Measurements from ENCODE around the gene CYP39A1.

The CYP39A1 gene

GRCh38 chr6:46610862-46611553 is 41.6 kb downstream of the CYP39A1 start:
- no peak overlapping the region for H3K27ac ChIP-seq (ENCODE audit: low read depth, low read length)

GRCh38 chr6:46606338-46606737 is 46.3 kb downstream of the CYP39A1 start:
- Histone ChIP-seq H3K9ac (ENCODE audit: low read length) (no peak overlapping the region), H3K4me1 (ENCODE audit: control insufficient read depth, insufficient read depth, low read length) (no peaks in the 10 kb centered on the region), H3K4me3 (ENCODE audit: low read length) (no peak overlapping the region), H3K27me3 (ENCODE audit: control insufficient read depth, insufficient read depth, low read length) (no peaks in the 10 kb centered on the region), H3K27ac (ENCODE audit: low read depth, low read length) (no peak overlapping the region), H3K36me3 (ENCODE audit: control insufficient read depth, insufficient read depth, low read length) (no peaks in the 10 kb centered on the region)

More at GRCh38 chr6:46610862-46611553, 41.6 kb downstream of the CYP39A1 start:
- Histone ChIP-seq H3K4me3 (ENCODE audit: low read length) (no peak overlapping the region), H3K4me1 (ENCODE audit: control insufficient read depth, insufficient read depth, low read length) (no peaks in the 10 kb centered on the region), H3K9ac (ENCODE audit: low read length) (no peak overlapping the region), H3K36me3 (ENCODE audit: control insufficient read depth, insufficient read depth, low read length) (no peaks in the 10 kb centered on the region), H3K27me3 (ENCODE audit: control insufficient read depth, insufficient read depth, low read length) (no peaks in the 10 kb centered on the region)

GRCh38 chr6:46605091-46605797 is 47.4 kb downstream of the CYP39A1 start:
- no peak overlapping the region for H3K4me3 ChIP-seq (ENCODE audit: low read length)
- H3K4me1 ChIP-seq (ENCODE audit: control insufficient read depth, insufficient read depth, low read length) = no peaks in the 10 kb centered on the region
- H3K9ac ChIP-seq (ENCODE audit: low read length) = no peak overlapping the region
- H3K27ac ChIP-seq (ENCODE audit: low read depth, low read length) = no peak overlapping the region
- H3K27me3 ChIP-seq (ENCODE audit: control insufficient read depth, insufficient read depth, low read length) = no peaks in the 10 kb centered on the region
- no peaks in the 10 kb centered on the region for H3K36me3 ChIP-seq (ENCODE audit: control insufficient read depth, insufficient read depth, low read length)

- no peak overlapping the region for H3K27ac ChIP-seq (ENCODE audit: low read depth, low read length)
- no peak overlapping the region for H3K9ac ChIP-seq (ENCODE audit: low read length)
- H3K36me3 ChIP-seq (ENCODE audit: control insufficient read depth, insufficient read depth, low read length) = no peaks in the 10 kb centered on the region
- no peaks in the 10 kb centered on the region for H3K4me1 ChIP-seq (ENCODE audit: control insufficient read depth, insufficient read depth, low read length)
- no peak overlapping the region for H3K4me3 ChIP-seq (ENCODE audit: low read length)
- no peaks in the 10 kb centered on the region for H3K27me3 ChIP-seq (ENCODE audit: control insufficient read depth, insufficient read depth, low read length)
These were observed 54.4 kb downstream of the CYP39A1 start for GRCh38 chr6:46598215-46598614.

- Histone ChIP-seq H3K36me3 (ENCODE audit: control insufficient read depth, insufficient read depth, low read length) (no peaks in the 10 kb centered on the region), H3K27ac (ENCODE audit: low read depth, low read length) (no peak overlapping the region), H3K4me1 (ENCODE audit: control insufficient read depth, insufficient read depth, low read length) (no peaks in the 10 kb centered on the region), H3K27me3 (ENCODE audit: control insufficient read depth, insufficient read depth, low read length) (no peaks in the 10 kb centered on the region), H3K9ac (ENCODE audit: low read length) (no peak overlapping the region), H3K4me3 (ENCODE audit: low read length) (no peak overlapping the region)
These were observed 59.9 kb downstream of the CYP39A1 start for GRCh38 chr6:46592740-46593139.

GRCh38 chr6:46592046-46592445 is 60.6 kb downstream of the CYP39A1 start:
- Histone ChIP-seq H3K4me3 (ENCODE audit: low read length) (no peak overlapping the region), H3K9ac (ENCODE audit: low read length) (no peak overlapping the region), H3K27me3 (ENCODE audit: control insufficient read depth, insufficient read depth, low read length) (no peaks in the 10 kb centered on the region), H3K36me3 (ENCODE audit: control insufficient read depth, insufficient read depth, low read length) (no peaks in the 10 kb centered on the region), H3K4me1 (ENCODE audit: control insufficient read depth, insufficient read depth, low read length) (no peaks in the 10 kb centered on the region), H3K27ac (ENCODE audit: low read depth, low read length) (no peak overlapping the region)

- Histone ChIP-seq H3K4me3 (ENCODE audit: low read length) (no peak overlapping the region), H3K9ac (ENCODE audit: low read length) (no peak overlapping the region), H3K27ac (ENCODE audit: low read depth, low read length) (no peak overlapping the region), H3K4me1 (ENCODE audit: control insufficient read depth, insufficient read depth, low read length) (no peaks in the 10 kb centered on the region), H3K36me3 (ENCODE audit: control insufficient read depth, insufficient read depth, low read length) (no peaks in the 10 kb centered on the region), H3K27me3 (ENCODE audit: control insufficient read depth, insufficient read depth, low read length) (no peaks in the 10 kb centered on the region)
These were observed 61.9 kb downstream of the CYP39A1 start for GRCh38 chr6:46590765-46591164.

GRCh38 chr6:46586906-46587305 is 65.7 kb downstream of the CYP39A1 start:
- no peak overlapping the region for H3K9ac ChIP-seq (ENCODE audit: low read length)
- no peak overlapping the region for H3K27ac ChIP-seq (ENCODE audit: low read depth, low read length)
- no peaks in the 10 kb centered on the region for H3K36me3 ChIP-seq (ENCODE audit: control insufficient read depth, insufficient read depth, low read length)
- no peaks in the 10 kb centered on the region for H3K27me3 ChIP-seq (ENCODE audit: control insufficient read depth, insufficient read depth, low read length)
- no peak overlapping the region for H3K4me3 ChIP-seq (ENCODE audit: low read length)
- no peaks in the 10 kb centered on the region for H3K4me1 ChIP-seq (ENCODE audit: control insufficient read depth, insufficient read depth, low read length)

- Histone ChIP-seq H3K4me3 (ENCODE audit: low read length) (no peak overlapping the region), H3K36me3 (ENCODE audit: control insufficient read depth, insufficient read depth, low read length) (no peaks in the 10 kb centered on the region), H3K9ac (ENCODE audit: low read length) (no peak overlapping the region), H3K27ac (ENCODE audit: low read depth, low read length) (no peak overlapping the region), H3K27me3 (ENCODE audit: control insufficient read depth, insufficient read depth, low read length) (no peaks in the 10 kb centered on the region), H3K4me1 (ENCODE audit: control insufficient read depth, insufficient read depth, low read length) (no peaks in the 10 kb centered on the region)
These were observed 68.0 kb downstream of the CYP39A1 start for GRCh38 chr6:46584586-46584985.

- no peaks in the 10 kb centered on the region for H3K4me1 ChIP-seq (ENCODE audit: control insufficient read depth, insufficient read depth, low read length)
- no peak overlapping the region for H3K4me3 ChIP-seq (ENCODE audit: low read length)
- H3K27ac ChIP-seq (ENCODE audit: low read depth, low read length) = no peak overlapping the region
- H3K36me3 ChIP-seq (ENCODE audit: control insufficient read depth, insufficient read depth, low read length) = no peaks in the 10 kb centered on the region
- H3K9ac ChIP-seq (ENCODE audit: low read length) = no peak overlapping the region
- H3K27me3 ChIP-seq (ENCODE audit: control insufficient read depth, insufficient read depth, low read length) = no peaks in the 10 kb centered on the region
These were observed 68.9 kb downstream of the CYP39A1 start for GRCh38 chr6:46583721-46584120.

- no peaks in the 10 kb centered on the region for H3K4me1 ChIP-seq (ENCODE audit: control insufficient read depth, insufficient read depth, low read length)
- H3K27me3 ChIP-seq (ENCODE audit: control insufficient read depth, insufficient read depth, low read length) = no peaks in the 10 kb centered on the region
- no peak overlapping the region for H3K27ac ChIP-seq (ENCODE audit: low read depth, low read length)
- H3K36me3 ChIP-seq (ENCODE audit: control insufficient read depth, insufficient read depth, low read length) = no peaks in the 10 kb centered on the region
- H3K4me3 ChIP-seq (ENCODE audit: low read length) = no peak overlapping the region
- H3K9ac ChIP-seq (ENCODE audit: low read length) = no peak overlapping the region
These were observed 69.5 kb downstream of the CYP39A1 start for GRCh38 chr6:46583081-46583480.

GRCh38 chr6:46581459-46582177 is 71.0 kb downstream of the CYP39A1 start:
- H3K9ac ChIP-seq (ENCODE audit: low read length) = no peak overlapping the region
- H3K4me3 ChIP-seq (ENCODE audit: low read length) = no peak overlapping the region
- H3K36me3 ChIP-seq (ENCODE audit: control insufficient read depth, insufficient read depth, low read length) = no peaks in the 10 kb centered on the region
- no peak overlapping the region for H3K27ac ChIP-seq (ENCODE audit: low read depth, low read length)
- no peaks in the 10 kb centered on the region for H3K4me1 ChIP-seq (ENCODE audit: control insufficient read depth, insufficient read depth, low read length)
- H3K27me3 ChIP-seq (ENCODE audit: control insufficient read depth, insufficient read depth, low read length) = no peaks in the 10 kb centered on the region

Measured in rectal smooth muscle tissue (tissue), 1 donor.